Posterior vena cava (tissue), 2 donors: ENCODE measurements around the gene NECAB2. TPM values are rescaled to one million over a fixed set of nuclear protein-coding genes. Genes with fewer than 3 reads are reported as not detected.
"Not testable (repeated sequence)": the region's sequence is repeated elsewhere in the genome, so short reads cannot be mapped to it uniquely, and the experiment has no call there.

ENCODE experiments used
- DNase-seq: peaks from one replicate; pipeline ENCODE4 v3.0.0-alpha.2; 2020; ENCODE audit warnings: low spot score
- intact Hi-C, 2 donors: fragments of 100-400 bp; cut with DNase I; formaldehyde crosslinking; loops; one replicate each; pipeline versions ENCODE4 v1.14.1 to v1.14.2; 2022 to 2023
- total RNA-seq, 2 donors: library from RNA; stranded (reverse); fragmentation: NEBNext Ultra II Directional; extraction: Animal tissue kit (Norgen Biotek cat#: 25700); gene quantifications; one replicate each; pipeline ENCODE4 v1.2.1, GENCODE V29; 2021
- donor health status: DM: yes; HTN: yes; CAD: no.
- donor health status: DM: yes; HTN: yes; CAD: no.

NECAB2 gene
- total RNA-seq, 2 donors from 2014 or later = 0.71 to 3.0 TPM

GRCh38 chr16:83935005-83935857, 32.8 kb upstream of the NECAB2 start:
- intact Hi-C loops = no loop called here
- DNase-seq = no peak

GRCh38 chr16:83935858-83936255, 32.2 kb upstream of the NECAB2 start:
- intact Hi-C loops = no loop called here
- DNase-seq = no peak

- DNase-seq = no peak
- intact Hi-C loops = no loop called here
These were observed 31.4 kb upstream of the NECAB2 start for GRCh38 chr16:83936581-83937165.

GRCh38 chr16:83937267-83937666, 30.8 kb upstream of the NECAB2 start:
- intact Hi-C loops = no loop called here
- no peak for DNase-seq

- no peak for DNase-seq
- intact Hi-C loops = no loop called here
These were observed 29.8 kb upstream of the NECAB2 start for GRCh38 chr16:83937922-83938885.

GRCh38 chr16:83939266-83939855, 28.7 kb upstream of the NECAB2 start:
- intact Hi-C loops = no loop called here
- DNase-seq = no peak

GRCh38 chr16:83940119-83940518, 27.9 kb upstream of the NECAB2 start:
- no peak for DNase-seq
- intact Hi-C loops = no loop called here

GRCh38 chr16:83940630-83941378, 27.2 kb upstream of the NECAB2 start:
- no peak for DNase-seq
- intact Hi-C loops = no loop called here

- intact Hi-C loops, DNase-seq: not testable (repeated sequence)
These were observed 26.5 kb upstream of the NECAB2 start for GRCh38 chr16:83941546-83941945.

- no peak for DNase-seq
- intact Hi-C loops = no loop called here
These were observed 26.0 kb upstream of the NECAB2 start for GRCh38 chr16:83942074-83942473.

GRCh38 chr16:83942815-83943515, 25.1 kb upstream of the NECAB2 start:
- intact Hi-C loops = no loop called here
- no peak for DNase-seq

GRCh38 chr16:83943516-83944050, 24.5 kb upstream of the NECAB2 start:
- intact Hi-C loops = no loop called here
- no peak for DNase-seq

GRCh38 chr16:83945587-83945986, 22.5 kb upstream of the NECAB2 start:
- intact Hi-C loops = no loop called here
- DNase-seq = no peak

- intact Hi-C loops = no loop called here
- no peak for DNase-seq
These were observed 21.8 kb upstream of the NECAB2 start for GRCh38 chr16:83946154-83946780.

- intact Hi-C loops = no loop called here
- DNase-seq = no peak
These were observed 21.1 kb upstream of the NECAB2 start for GRCh38 chr16:83946781-83947566.

GRCh38 chr16:83947642-83948234, 20.3 kb upstream of the NECAB2 start:
- intact Hi-C loops = no loop called here
- DNase-seq = no peak
